Left lobe of liver (tissue), 2 donors: ENCODE results near the gene TIAM2. TPM values are rescaled to one million over a fixed set of nuclear protein-coding genes. Genes with fewer than 3 reads are reported as not detected.

Experiments
- ATAC-seq: fragments of 200-7000 bp; cut with Tn5 transposase; one replicate; pipeline ENCODE4 v1.9.1; 2020; ENCODE audit warnings: mild to moderate bottlenecking, moderate library complexity
- DNase-seq: peaks from one replicate; pipeline ENCODE4 v3.0.0-alpha.2; 2020; ENCODE audit warnings: low spot score
- total RNA-seq: library from RNA; stranded (reverse); gene quantifications from one replicate; pipeline ENCODE4 v1.2.1, GENCODE V29; 2021
- donor health status: DM: no; HTN: no; CAD: no; lungs with moderate emphysema.
- donor health status: DM: no; HTN: yes; CAD: no.

TIAM2 gene
- total RNA-seq, 1 donor from 2014 or later, result 2.0 TPM

GRCh38 chr6:155054491-155055250, 59.6 kb downstream of the TIAM2 start:
- ATAC-seq (no peak), DNase-seq (no peak)

GRCh38 chr6:155055729-155056128, 60.6 kb downstream of the TIAM2 start:
- ATAC-seq (no peak), DNase-seq (no peak)

GRCh38 chr6:155056756-155057155, 61.6 kb downstream of the TIAM2 start:
- no peak for DNase-seq

DNA sequence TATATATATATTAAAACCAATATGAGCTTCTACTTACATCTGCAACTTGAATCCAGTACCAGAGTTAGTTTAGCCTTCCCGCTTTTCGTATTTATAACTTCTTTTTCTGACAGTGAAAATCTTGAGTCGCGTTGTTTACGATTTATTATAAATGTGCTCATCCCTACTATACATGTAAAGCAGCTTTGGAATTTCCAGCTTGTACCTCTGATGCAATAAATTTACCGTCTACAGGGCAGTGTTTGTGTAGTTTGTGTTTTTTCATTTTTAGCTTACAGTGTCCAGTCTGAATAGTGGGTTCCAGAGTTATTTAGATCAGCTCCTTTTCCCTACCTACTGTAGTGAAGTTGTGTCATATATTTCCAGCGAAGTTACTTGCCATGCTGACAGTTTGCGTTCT, 66.3 kb downstream of the TIAM2 start:
- DNase-seq, result no peak
- no peak for ATAC-seq

More at GRCh38 chr6:155056756-155057155, 61.6 kb downstream of the TIAM2 start:
- ATAC-seq, result no peak

DNA sequence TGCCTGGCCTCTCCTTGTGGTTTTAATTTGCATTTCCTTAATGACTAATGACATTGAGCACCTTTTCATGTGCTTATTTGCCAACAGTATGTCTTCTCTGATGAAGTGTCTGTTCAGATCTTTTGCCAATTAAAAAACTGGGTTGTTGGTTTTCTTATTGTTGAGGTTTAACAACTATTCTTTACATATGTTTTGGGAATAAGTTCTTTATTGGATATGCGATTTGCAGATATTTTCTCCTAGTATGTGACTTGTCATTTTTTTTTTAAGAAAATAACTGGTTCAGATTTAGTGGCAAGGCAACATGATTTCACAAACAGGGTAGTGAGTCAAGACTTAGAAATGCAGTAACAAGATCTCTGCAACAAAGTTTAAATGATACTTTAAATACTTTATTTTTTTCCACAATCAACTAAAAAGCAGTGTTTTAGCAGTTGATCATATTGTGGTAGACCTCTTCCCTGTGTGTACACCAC, 67.8 kb downstream of the TIAM2 start:
- ATAC-seq (no peak), DNase-seq (no peak)

- ATAC-seq, result no peak
- DNase-seq, result no peak
Observed at GRCh38 chr6:155064303-155064702, 69.2 kb downstream of the TIAM2 start.

DNA sequence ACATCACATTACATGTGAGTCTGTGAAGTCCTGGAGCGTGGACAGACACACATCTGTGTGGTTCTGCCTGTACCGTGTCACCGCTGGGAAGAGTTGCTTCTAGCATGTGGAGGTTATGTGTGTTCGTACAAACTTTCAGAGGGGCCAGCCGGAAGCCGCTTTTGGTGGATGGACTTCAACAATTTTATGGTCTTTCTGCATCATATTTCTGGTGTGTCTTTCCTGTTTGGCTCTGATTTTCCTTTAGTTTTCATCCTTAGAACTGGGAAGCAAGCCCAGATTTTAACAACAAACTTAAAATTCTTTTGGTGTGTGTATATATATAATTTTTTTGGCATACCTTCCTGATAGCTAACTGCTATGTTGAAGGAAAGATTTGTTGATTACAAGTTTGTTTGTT, 71.2 kb downstream of the TIAM2 start:
- DNase-seq (no peak), ATAC-seq (no peak)

- ATAC-seq (no peak), DNase-seq (no peak)
Observed at GRCh38 chr6:155066921-155067680, 72.0 kb downstream of the TIAM2 start.

DNA sequence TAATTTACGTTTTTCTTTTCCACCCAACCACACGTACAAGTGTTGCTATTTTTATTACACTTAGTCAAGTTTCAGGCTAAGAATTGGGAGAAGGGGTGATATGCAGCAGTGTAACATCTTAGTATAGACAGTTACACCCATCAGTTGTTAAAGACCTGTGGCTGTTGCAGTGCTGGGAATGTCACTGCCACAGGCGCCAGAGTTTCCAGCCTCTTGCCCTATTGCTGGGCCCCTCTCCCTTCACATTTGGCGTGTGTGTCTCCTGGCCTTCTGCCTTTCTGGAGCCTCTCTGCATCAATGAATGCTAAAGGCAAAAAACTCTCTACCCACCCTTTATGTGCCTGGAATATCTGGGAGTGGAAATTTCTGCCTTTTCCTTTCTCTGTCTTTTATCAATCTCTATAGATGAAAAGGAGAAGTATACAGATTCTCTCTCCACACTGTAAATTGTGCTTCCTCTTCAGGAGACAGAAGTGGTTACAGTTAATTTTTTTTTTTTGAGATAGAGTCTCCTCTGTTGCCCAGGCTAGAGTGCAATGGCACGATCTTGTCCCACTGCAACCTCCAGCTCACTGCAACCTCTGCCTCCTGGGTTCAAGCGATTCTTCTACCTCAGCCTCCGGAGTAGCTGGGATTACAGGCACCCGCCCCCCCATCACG, 73.0 kb downstream of the TIAM2 start:
- DNase-seq (no peak), ATAC-seq (no peak)

- no peak for ATAC-seq
- no peak for DNase-seq
Observed at GRCh38 chr6:155069543-155069942, 74.4 kb downstream of the TIAM2 start.

DNA sequence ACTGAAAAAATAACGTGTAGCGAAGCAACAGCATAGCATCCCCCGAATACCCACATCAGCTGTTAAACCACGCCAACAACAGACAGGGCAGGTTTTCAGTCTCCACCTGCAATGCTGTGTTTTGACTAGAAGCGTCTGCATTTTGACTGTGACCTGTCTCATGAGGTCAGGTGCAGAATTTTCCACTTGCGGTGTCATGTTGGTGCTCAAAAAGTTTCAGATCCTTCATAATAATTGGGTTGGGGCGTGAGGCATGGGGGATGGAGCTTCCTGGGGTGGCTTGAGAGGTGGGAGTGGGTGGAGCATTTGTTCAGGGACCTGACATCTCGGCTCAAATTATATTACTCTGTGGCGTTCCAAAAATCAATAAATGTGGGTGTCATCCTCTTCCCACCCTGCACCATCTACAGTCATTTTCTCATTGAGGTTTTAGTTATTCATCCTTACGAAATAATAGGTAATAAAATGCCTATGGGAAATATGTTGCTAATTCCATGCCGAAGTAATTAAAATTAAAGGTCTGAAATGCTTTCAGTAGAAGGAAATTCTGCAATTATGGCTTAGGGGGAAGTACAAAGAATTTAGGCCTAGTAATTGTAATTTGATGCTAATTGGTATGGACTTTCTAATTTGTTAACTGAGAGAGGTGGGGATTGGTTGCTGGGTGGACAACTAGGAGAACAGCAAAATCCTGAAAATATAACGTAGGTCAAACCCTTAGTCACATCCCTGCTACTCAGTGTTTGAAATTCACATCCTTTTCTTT, 81.0 kb downstream of the TIAM2 start:
- ATAC-seq (no peak), DNase-seq (no peak)

DNA sequence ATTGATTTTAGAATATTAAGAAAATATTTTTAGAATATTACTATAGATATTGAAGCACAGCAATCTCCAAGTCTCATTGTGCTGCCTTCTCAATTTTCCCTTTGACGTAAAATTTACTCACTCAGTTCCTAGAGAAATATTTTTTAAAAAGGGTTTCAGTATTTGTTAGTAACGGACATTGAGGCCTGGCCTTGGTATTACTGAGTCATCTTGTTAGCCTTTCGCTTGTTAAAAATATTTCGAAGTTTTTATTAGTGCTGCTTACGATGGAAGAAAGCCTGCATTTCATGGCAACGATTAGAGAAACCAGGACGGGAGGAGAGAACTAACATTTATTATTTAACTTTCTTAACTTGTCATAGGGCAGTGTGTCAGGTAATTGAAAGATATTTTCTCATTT, 82.2 kb downstream of the TIAM2 start:
- ATAC-seq (no peak), DNase-seq (no peak)

- DNase-seq (no peak), ATAC-seq (no peak)
Observed at GRCh38 chr6:155077784-155078183, 82.7 kb downstream of the TIAM2 start.

- ATAC-seq (no peak), DNase-seq (no peak)
Observed at GRCh38 chr6:155078331-155078745, 83.2 kb downstream of the TIAM2 start.

DNA sequence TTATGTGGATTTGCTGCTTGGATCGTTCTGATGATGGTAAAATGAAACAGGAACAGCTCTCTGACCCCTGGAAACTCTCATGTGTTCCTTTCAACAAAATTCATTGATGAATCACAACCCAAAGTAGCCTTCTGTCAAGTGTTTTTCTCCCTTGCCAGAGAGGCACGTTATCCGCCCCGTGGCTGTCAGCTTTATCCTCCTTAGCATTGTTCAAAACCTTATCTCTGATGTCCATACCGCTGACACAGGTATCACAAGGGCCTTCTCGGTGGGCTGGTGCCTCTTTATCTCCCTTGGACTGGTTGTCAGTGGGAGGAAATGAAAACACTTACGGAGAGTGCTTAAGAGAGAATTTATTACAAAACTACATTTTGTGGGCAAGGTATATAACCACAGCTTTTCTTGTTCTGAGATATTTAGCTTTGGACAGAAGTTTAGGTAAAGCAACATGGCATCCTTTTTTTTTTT, 84.9 kb downstream of the TIAM2 start:
- ATAC-seq (no peak), DNase-seq (no peak)

- DNase-seq (no peak), ATAC-seq (no peak)
Observed at GRCh38 chr6:155080881-155081845, 86.0 kb downstream of the TIAM2 start.

DNA sequence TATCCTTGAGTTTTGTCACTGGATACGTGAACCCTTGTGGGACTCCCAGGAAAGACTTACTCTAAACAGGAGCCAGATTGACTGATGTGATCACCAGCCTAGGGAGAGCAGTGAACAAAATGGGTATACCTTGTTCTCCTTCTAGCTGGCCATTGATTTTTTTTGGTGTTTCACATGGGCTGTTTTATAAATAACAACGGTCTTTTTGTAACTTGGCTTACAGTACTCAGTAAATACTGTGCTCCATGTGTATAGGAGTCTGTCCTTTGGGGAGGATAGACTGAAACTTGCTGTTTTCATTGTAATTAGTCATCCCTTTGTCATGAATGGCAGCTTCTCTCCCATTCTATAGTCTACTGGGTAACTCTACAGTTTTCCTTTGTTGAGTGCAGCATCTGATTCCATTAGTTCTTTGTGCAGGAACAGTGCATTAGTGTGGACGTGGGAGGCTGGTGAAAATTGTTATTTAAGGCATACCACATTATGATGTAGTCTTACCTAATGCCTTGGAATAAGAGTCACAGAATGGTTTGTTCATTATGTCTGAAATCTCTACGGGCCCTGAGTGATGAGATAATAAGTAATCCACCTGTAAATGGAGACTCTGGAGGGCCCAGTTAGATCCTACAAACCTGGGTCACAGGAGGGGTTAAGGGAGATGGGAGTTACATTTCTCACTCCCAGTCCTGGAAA, 89.5 kb downstream of the TIAM2 start:
- ATAC-seq, result no peak
- DNase-seq, result no peak

- no peak for DNase-seq
- no peak for ATAC-seq
Observed at GRCh38 chr6:155085582-155086257, 90.6 kb downstream of the TIAM2 start.
